HG02588 (cell line): ENCODE data around the gene CCL26.
"Not testable (repeated sequence)": the region's sequence is repeated elsewhere in the genome, so short reads cannot be mapped to it uniquely, and the experiment has no call there.

ENCODE experiments used
- ATAC-seq: cut with Tn5 transposase; IDR thresholded peaks from one replicate; pipeline ENCODE4 v1.9.1; 2021; ENCODE audit warnings: mild to moderate bottlenecking, moderate library complexity; ENCODE audit not compliant: unreplicated experiment

CCL26 gene

GRCh38 chr7:75793676-75794075 lies 21.7 kb upstream of the CCL26 start:
- ATAC-seq = no peak

GRCh38 chr7:75792567-75792966 lies 20.6 kb upstream of the CCL26 start:
- ATAC-seq = not testable (repeated sequence)

GRCh38 chr7:75789361-75789924 lies 17.4 kb upstream of the CCL26 start:
- no peak for ATAC-seq

- not testable (repeated sequence) for ATAC-seq
Measured at GRCh38 chr7:75788154-75788847, 16.3 kb upstream of the CCL26 start.

- not testable (repeated sequence) for ATAC-seq
Measured at GRCh38 chr7:75783058-75783457, 11.0 kb upstream of the CCL26 start.

- ATAC-seq = not testable (repeated sequence)
Measured at GRCh38 chr7:75780647-75781273, 8.7 kb upstream of the CCL26 start.

GRCh38 chr7:75779516-75779915 lies 7.5 kb upstream of the CCL26 start:
- ATAC-seq = not testable (repeated sequence)

- not testable (repeated sequence) for ATAC-seq
Measured at GRCh38 chr7:75779035-75779434, 7.0 kb upstream of the CCL26 start.

GRCh38 chr7:75776295-75776971 lies 4.4 kb upstream of the CCL26 start:
- ATAC-seq = no peak

GRCh38 chr7:75773958-75774357 lies 1.9 kb upstream of the CCL26 start:
- not testable (repeated sequence) for ATAC-seq

GRCh38 chr7:75771224-75771623 lies 787 bp downstream of the CCL26 start:
- ATAC-seq = no peak

- ATAC-seq = no peak
Measured at GRCh38 chr7:75762350-75762917, 9.6 kb downstream of the CCL26 start.

- ATAC-seq = not testable (repeated sequence)
Measured at GRCh38 chr7:75761801-75762200, 10.2 kb downstream of the CCL26 start.

- ATAC-seq = no peak
Measured at GRCh38 chr7:75758491-75758890, 13.5 kb downstream of the CCL26 start.

- ATAC-seq = no peak
Measured at GRCh38 chr7:75757860-75758259, 14.2 kb downstream of the CCL26 start.

- ATAC-seq = no peak
Measured at GRCh38 chr7:75756991-75757676, 14.9 kb downstream of the CCL26 start.

GRCh38 chr7:75756206-75756990 lies 15.6 kb downstream of the CCL26 start:
- no peak for ATAC-seq

- no peak for ATAC-seq
Measured at GRCh38 chr7:75743455-75743859, 28.6 kb downstream of the CCL26 start.

GRCh38 chr7:75740846-75741497 lies 31.0 kb downstream of the CCL26 start:
- ATAC-seq = no peak
